HCT116 (cell line): ENCODE results near the gene C6orf62. TPM values are rescaled to one million over a fixed set of nuclear protein-coding genes. Genes with fewer than 3 reads are reported as not detected.
A peak's percentile ranks its signal among the peaks of the same experiment; 100 is the strongest.

Experiments
- ATAC-seq: fragments of 200-7000 bp; cut with Tn5 transposase; 2 replicates; pipeline ENCODE4 v1.9.1; 2020; ENCODE audit warnings: mild to moderate bottlenecking, moderate library complexity
- BruUV-seq: library from RNA; stranded (reverse); fragments of 400-500 nt; replicated peaks from 2 replicates; lab custom pipeline; 2021; lab: Mats Ljungman, UMichigan
- CTCF ChIA-PET: fragments of 300-600 bp; sonication (Branson Sonifier 250); formaldehyde crosslinking; loops from one replicate; lab custom pipeline; 2021; ENCODE audit warnings: antibody characterized with exemption; lab: Charles Lee
- POLR2A ChIA-PET: fragments of 300-600, 350-600 bp; sonication (Branson Sonifier 250); formaldehyde crosslinking; loops from one replicate; lab custom pipeline; 2021; ENCODE audit warnings: antibody characterized with exemption; lab: Charles Lee
- RAD21 ChIA-PET, 2 experiments: fragments of 300-600 bp; sonication (Branson Sonifier 250); formaldehyde crosslinking; loops; one replicate each; lab custom pipeline; 2023; ENCODE audit warnings: low total read pairs in 2 of 2; ENCODE audit not compliant: uncharacterized antibody in 2 of 2, unreplicated experiment in 2 of 2, low non-redundant PET in 1 of 2; lab: Charles Lee
- DNase-seq: peaks from one replicate; pipeline ENCODE4 v3.0.0-alpha.2; 2010; ENCODE audit warnings: low read depth, low spot score
- H2AFZ ChIP-seq: fragments of 200-600 bp; shearing (Covaris generic), sonication (generic); 2 replicates; pipeline ENCODE4 v1.6.1; 2017; ENCODE audit warnings: low read depth, mixed run types, mixed read lengths, antibody characterized with exemption, low read length; ENCODE audit not compliant: poor library complexity, severe bottlenecking
- H3K27ac ChIP-seq: 2 replicates; pipeline ENCODE4 v1.5.1; 2012; ENCODE audit warnings: low read depth, low read length
- H3K27me3 ChIP-seq: fragments of 200-600 bp; sonication (generic); 2 replicates; pipeline ENCODE4 v1.6.1; 2016; ENCODE audit warnings: mixed run types, low read length, mixed read lengths; ENCODE audit not compliant: insufficient read depth
- H3K36me3 ChIP-seq, 2 experiments: fragments of 200-500 bp in 1 of 2; fragments of 200-600 bp in 1 of 2; sonication (Bioruptor generic) in 1 of 2; sonication (generic) in 1 of 2; 2 replicates each; pipeline versions ENCODE4 v1.5.1 to v1.6.1; 2014 to 2016; ENCODE audit warnings: low read length in 2 of 2, inconsistent platforms in 1 of 2, mixed read lengths in 1 of 2, mixed run types in 1 of 2; ENCODE audit not compliant: insufficient read depth in 2 of 2, control insufficient read depth in 1 of 2
- H3K4me1 ChIP-seq, 2 experiments: fragments of 200-600 bp in 1 of 2; sonication (generic) in 1 of 2; 2 replicates each; pipeline versions ENCODE4 v1.5.1 to v1.6.1; 2012 to 2017; ENCODE audit warnings: low read length in 2 of 2, inconsistent platforms in 1 of 2, mild to moderate bottlenecking in 1 of 2, mixed read lengths in 1 of 2, mixed run types in 1 of 2, moderate library complexity in 1 of 2; ENCODE audit not compliant: insufficient read depth in 2 of 2, control insufficient read depth in 1 of 2
- H3K4me2 ChIP-seq: fragments of 200-600 bp; sonication (generic); 2 replicates; pipeline ENCODE4 v1.6.1; 2017; ENCODE audit warnings: mixed run types, low read length, mixed read lengths
- H3K4me3 ChIP-seq, 2 experiments: fragments of 200-600 bp in 1 of 2; sonication (generic) in 1 of 2; replicated peaks in 1 of 2; 2 replicates each; pipeline ENCODE4 v1.5.1; 2011 to 2016; ENCODE audit warnings: low read length in 2 of 2, control low read depth in 1 of 2, low read depth in 1 of 2, mild to moderate bottlenecking in 1 of 2, mixed read lengths in 1 of 2, mixed run types in 1 of 2
- H3K79me2 ChIP-seq: fragments of 200-600 bp; sonication (generic); 2 replicates; pipeline ENCODE4 v1.6.1; 2017; ENCODE audit warnings: mild to moderate bottlenecking, mixed run types, low read length, moderate library complexity, mixed read lengths; ENCODE audit not compliant: insufficient read depth
- H3K9ac ChIP-seq: fragments of 200-600 bp; sonication (generic); 2 replicates; pipeline ENCODE4 v1.6.1; 2016; ENCODE audit warnings: low read length, mixed read lengths
- H3K9me2 ChIP-seq: fragments of 200-600 bp; sonication (generic), shearing (Covaris generic); 2 replicates; pipeline ENCODE4 v1.6.1; 2017; ENCODE audit warnings: mixed run types, mild to moderate bottlenecking, moderate library complexity; ENCODE audit not compliant: insufficient read depth
- H3K9me3 ChIP-seq, 2 experiments: fragments of 200-500 bp in 1 of 2; fragments of 200-600 bp in 1 of 2; sonication (Bioruptor generic) in 1 of 2; sonication (generic) in 1 of 2; 2 replicates each; pipeline ENCODE4 v1.6.1; 2014 to 2017; ENCODE audit warnings: low read length in 2 of 2, mixed read lengths in 2 of 2, inconsistent platforms in 1 of 2, low read depth in 1 of 2, mild to moderate bottlenecking in 1 of 2, mixed run types in 1 of 2, moderate library complexity in 1 of 2; ENCODE audit not compliant: control insufficient read depth in 1 of 2, insufficient read depth in 1 of 2
- H4K20me1 ChIP-seq: fragments of 200-600 bp; sonication (generic), shearing (Covaris generic); 2 replicates; pipeline ENCODE4 v1.6.1; 2017; ENCODE audit warnings: mixed run types, mild to moderate bottlenecking, moderate library complexity; ENCODE audit not compliant: insufficient read depth
- ATF3 ChIP-seq: IDR thresholded peaks from 2 replicates; pipeline ENCODE4 v1.6.1; 2012
- CBX3 ChIP-seq: IDR thresholded peaks from 2 replicates; pipeline ENCODE4 v1.6.1; 2012; ENCODE audit warnings: low read depth
- CTCF ChIP-seq, 3 experiments: fragments of 200-600 bp in 1 of 3; sonication (generic) in 1 of 3; IDR thresholded peaks in 2 of 3; conservative IDR thresholded peaks in 1 of 3; 2 replicates each; pipeline ENCODE4 v1.5.1; 2012 to 2017; ENCODE audit warnings: low read depth in 2 of 3, low read length in 2 of 3, antibody characterized with exemption in 1 of 3, borderline replicate concordance in 1 of 3, control low read depth in 1 of 3, mild to moderate bottlenecking in 1 of 3, mixed read lengths in 1 of 3, mixed run types in 1 of 3, moderate library complexity in 1 of 3; ENCODE audit not compliant: insufficient read depth in 1 of 3
- EGR1 ChIP-seq: IDR thresholded peaks from 2 replicates; pipeline ENCODE4 v1.6.1; 2012; ENCODE audit warnings: low read depth
- EZH2 ChIP-seq: fragments of 200-600 bp; sonication (generic); IDR thresholded peaks from 2 replicates; pipeline ENCODE4 v1.6.1; 2017; ENCODE audit warnings: antibody characterized with exemption, mixed run types
- EZH2phosphoT487 ChIP-seq: fragments of 200-600 bp; IDR thresholded peaks from 2 replicates; pipeline ENCODE4 v1.6.1; 2018; ENCODE audit warnings: antibody characterized with exemption, borderline replicate concordance
- FOSL1 ChIP-seq: IDR thresholded peaks from 2 replicates; pipeline ENCODE4 v1.6.1; 2012; ENCODE audit warnings: low read depth
- JUND ChIP-seq: IDR thresholded peaks from 2 replicates; pipeline ENCODE4 v1.6.1; 2012
- MAX ChIP-seq: IDR thresholded peaks from 2 replicates; pipeline ENCODE4 v1.6.1; 2012
- POLR2A ChIP-seq: IDR thresholded peaks from 2 replicates; pipeline ENCODE4 v1.7.0; 2011; ENCODE audit warnings: borderline replicate concordance; ENCODE audit not compliant: insufficient read depth, insufficient read length; ENCODE audit errors: extremely low read depth
- POLR2AphosphoS5 ChIP-seq: IDR thresholded peaks from 2 replicates; pipeline ENCODE4 v1.6.1; 2011; ENCODE audit warnings: mild to moderate bottlenecking, low read depth, low read length, moderate library complexity
- REST ChIP-seq: IDR thresholded peaks from 2 replicates; pipeline ENCODE4 v1.6.1; 2012; ENCODE audit warnings: low read depth
- SIN3A ChIP-seq: IDR thresholded peaks from 2 replicates; pipeline ENCODE4 v1.6.1; 2012; ENCODE audit warnings: low read depth
- SP1 ChIP-seq: IDR thresholded peaks from 2 replicates; pipeline ENCODE4 v1.6.1; 2012; ENCODE audit warnings: low read depth
- TCF7L2 ChIP-seq: IDR thresholded peaks from 2 replicates; pipeline ENCODE4 v1.7.0; 2011; ENCODE audit warnings: borderline replicate concordance, inconsistent platforms; ENCODE audit not compliant: insufficient read depth, insufficient read length; ENCODE audit errors: extremely low read depth
- YY1 ChIP-seq: IDR thresholded peaks from 2 replicates; pipeline ENCODE4 v1.6.1; 2011; ENCODE audit warnings: low read length, low read depth, moderate library complexity, mild to moderate bottlenecking; ENCODE audit not compliant: insufficient replicate concordance; ENCODE audit errors: extremely low read depth
- ZBTB33 ChIP-seq: IDR thresholded peaks from 2 replicates; pipeline ENCODE4 v1.6.1; 2011; ENCODE audit warnings: mild to moderate bottlenecking, low read length, moderate library complexity; ENCODE audit not compliant: insufficient replicate concordance; ENCODE audit errors: extremely low read depth
- ZFX ChIP-seq: fragments of 450-650 bp; IDR thresholded peaks from 2 replicates; pipeline ENCODE4 v1.6.1; 2017
- intact Hi-C: fragments of 100-400 bp; cut with micrococcal nuclease; formaldehyde crosslinking; loops from 2 replicates; pipeline ENCODE4 v1.10.0; 2022
- total RNA-seq: library from RNA; stranded (reverse); gene quantifications from one replicate; pipeline ENCODE4 v1.2.1, GENCODE V29; 2021; ENCODE audit not compliant: unreplicated experiment

Gene C6orf62
- total RNA-seq, 1 experiment from 2014 or later, result 103 TPM

GRCh38 chr6:24666641-24667377 lies 52.1 kb downstream of the C6orf62 start, which contains the start of the genes ACOT13 and TDP2:
Gene ACOT13 (plus strand): TSS chr6:24667077. CDS start chr6:24667264, 187 bp downstream.
Gene TDP2 (minus strand): TSS chr6:24666899. CDS start chr6:24666862, 37 bp downstream.
- peak within 1 kb of the TSS; percentile 92 for H2AFZ ChIP-seq
- no TSS peak for BruUV-seq
- H3K79me2 ChIP-seq, result peaks cover 37% of the 10 kb centered on the region
- H3K9me2 ChIP-seq, result no peaks in the 10 kb centered on the region
- H3K27me3 ChIP-seq, result no peaks in the 10 kb centered on the region
- CTCF ChIA-PET, result interaction anchor here (0.9 to 2.1 kb wide), 2 partner anchors 81 to 85 kb away, joined by 3 to 13 read pairs; no protein-coding TSS in a partner anchor
- intact Hi-C loops, result no loop called here
- peak within 1 kb of the TSS; percentile 77 for H3K27ac ChIP-seq
- H3K36me3 ChIP-seq, result peaks cover 9 to 11% of the 10 kb centered on the region in 2 experiments; a peak in 2 of 4 replicates
- peak; percentile 96 for ATAC-seq
- peaks cover 7 to 16% of the 10 kb centered on the region in 2 experiments; a peak in 3 of 4 replicates for H3K4me1 ChIP-seq
- no peaks in the 10 kb centered on the region for H4K20me1 ChIP-seq
- RAD21 ChIA-PET, result no interaction called here
- peak within 1 kb of the TSS; percentile 88 for H3K9ac ChIP-seq
- POLR2A ChIA-PET, result interaction anchor here (0.5 kb wide), 1 partner anchor 41 kb away, joined by 3 read pairs; no protein-coding TSS in a partner anchor
- peak; percentile 93 for DNase-seq
- peak within 1 kb of the TSS; percentile 91 to 97 for H3K4me3 ChIP-seq
- H3K4me2 ChIP-seq, result peak within 1 kb of the TSS; percentile 84
- H3K9me3 ChIP-seq, result no peaks in the 10 kb centered on the region
- TF ChIP-seq ATF3, result no peak; the same call in 1 of the 2 replicates
- peak; percentile 66 for TF ChIP-seq SP1
- no peak for TF ChIP-seq REST
- TF ChIP-seq CBX3, result peak; percentile 73; the same call in 1 of the 2 replicates
- no peak for TF ChIP-seq JUND
- peak; percentile 88 for TF ChIP-seq POLR2AphosphoS5
- TF ChIP-seq ZFX, result peak; percentile 28; the same call in 1 of the 2 replicates
- TF ChIP-seq POLR2A, result peak; percentile 70
- peak in 2 of 3 experiments; percentile 45 to 58; a peak in 4 of 6 replicates for TF ChIP-seq CTCF (IDR thresholded peaks at IDR 0.05 in 2 of 3, conservative IDR thresholded peaks at IDR 0.05 in 1 of 3; ENCODE audit: borderline replicate concordance in 1 of 3, insufficient read depth in 1 of 3, low read depth in 2 of 3, low read length in 2 of 3)
- TF ChIP-seq YY1, result peak; percentile 87
- no peak for TF ChIP-seq ZBTB33
- TF ChIP-seq EZH2phosphoT487, result no peak
- no peak for TF ChIP-seq EZH2
- peak; percentile 82 for TF ChIP-seq MAX
- no peak for TF ChIP-seq TCF7L2
- peak; percentile 50; the same call in 1 of the 2 replicates for TF ChIP-seq SIN3A
- TF ChIP-seq FOSL1, result peak; percentile 10; the same call in 1 of the 2 replicates
- TF ChIP-seq EGR1, result no peak
